H9 (cell line): ENCODE results near the gene PELI2. TPM values are rescaled to one million over a fixed set of nuclear protein-coding genes. Genes with fewer than 3 reads are reported as not detected.

Source experiments
- DNase-seq: peaks from one replicate; pipeline ENCODE4 v3.0.0-alpha.2; 2017
- H2AFZ ChIP-seq: one replicate; pipeline ENCODE4 v1.6.1; 2013; ENCODE audit warnings: mild to moderate bottlenecking, low read length, control low read depth, moderate library complexity
- H2AK5ac ChIP-seq: 2 replicates; pipeline ENCODE4 v1.6.1; 2013; ENCODE audit warnings: low read length, control low read depth, mixed read lengths; ENCODE audit not compliant: insufficient read length
- H2BK120ac ChIP-seq: one replicate; pipeline ENCODE4 v1.6.1; 2013; ENCODE audit warnings: low read depth, mild to moderate bottlenecking, low read length, control low read depth, inconsistent platforms; ENCODE audit not compliant: poor library complexity, severe bottlenecking
- H2BK12ac ChIP-seq: 2 replicates; pipeline ENCODE4 v1.6.1; 2013; ENCODE audit warnings: low read length, control low read depth, mixed read lengths, low read depth; ENCODE audit not compliant: insufficient read length
- H2BK15ac ChIP-seq: 2 replicates; pipeline ENCODE4 v1.6.1; 2013; ENCODE audit warnings: low read depth, low read length, control low read depth
- H2BK20ac ChIP-seq: one replicate; pipeline ENCODE4 v1.6.1; 2013; ENCODE audit warnings: low read depth, mild to moderate bottlenecking, low read length, control low read depth, inconsistent platforms; ENCODE audit not compliant: poor library complexity, severe bottlenecking
- H2BK5ac ChIP-seq: 2 replicates; pipeline ENCODE4 v1.6.1; 2013; ENCODE audit warnings: low read length, control low read depth, mixed read lengths; ENCODE audit not compliant: insufficient read length
- H3K14ac ChIP-seq: 2 replicates; pipeline ENCODE4 v1.6.1; 2013; ENCODE audit warnings: low read length, control low read depth; ENCODE audit not compliant: insufficient read depth
- H3K18ac ChIP-seq: 2 replicates; pipeline ENCODE4 v1.6.1; 2013; ENCODE audit warnings: low read depth, mild to moderate bottlenecking, mixed read lengths, low read length, control low read depth; ENCODE audit not compliant: insufficient read length
- H3K23ac ChIP-seq: 2 replicates; pipeline ENCODE4 v1.6.1; 2013; ENCODE audit warnings: low read length, control low read depth, mixed read lengths, low read depth; ENCODE audit not compliant: insufficient read length
- H3K23me2 ChIP-seq: 2 replicates; pipeline ENCODE4 v1.6.1; 2013; ENCODE audit warnings: low read depth, mild to moderate bottlenecking, mixed read lengths, low read length, control low read depth; ENCODE audit not compliant: insufficient read length, poor library complexity, severe bottlenecking
- H3K27ac ChIP-seq: 2 replicates; pipeline ENCODE4 v1.5.1; 2013; ENCODE audit warnings: low read length, control low read depth, mixed read lengths, low read depth; ENCODE audit not compliant: insufficient read length
- H3K27me3 ChIP-seq: 2 replicates; pipeline ENCODE4 v1.6.1; 2013; ENCODE audit warnings: low read length, control low read depth, inconsistent platforms; ENCODE audit not compliant: insufficient read depth
- H3K4ac ChIP-seq: 2 replicates; pipeline ENCODE4 v1.6.1; 2013; ENCODE audit warnings: low read depth, mild to moderate bottlenecking, control low read depth, inconsistent platforms, low read length, moderate library complexity
- H3K4me1 ChIP-seq: 2 replicates; pipeline ENCODE4 v1.6.1; 2013; ENCODE audit warnings: low read length, control low read depth, inconsistent platforms; ENCODE audit not compliant: insufficient read depth
- H3K4me2 ChIP-seq: 2 replicates; pipeline ENCODE4 v1.6.1; 2013; ENCODE audit warnings: low read length, control low read depth, mixed read lengths; ENCODE audit not compliant: insufficient read length, insufficient read depth
- H3K56ac ChIP-seq: 2 replicates; pipeline ENCODE4 v1.6.1; 2013; ENCODE audit warnings: low read depth, mild to moderate bottlenecking, mixed read lengths, low read length, control low read depth; ENCODE audit not compliant: insufficient read length
- H3K79me1 ChIP-seq: 2 replicates; pipeline ENCODE4 v1.6.1; 2013; ENCODE audit warnings: low read depth, mild to moderate bottlenecking, moderate library complexity, low read length, control low read depth, inconsistent platforms; ENCODE audit not compliant: insufficient read depth, poor library complexity, severe bottlenecking
- H3K79me2 ChIP-seq: 2 replicates; pipeline ENCODE4 v1.6.1; 2013; ENCODE audit warnings: low read length, control low read depth, inconsistent platforms; ENCODE audit not compliant: insufficient read depth
- H3K9ac ChIP-seq: 2 replicates; pipeline ENCODE4 v1.6.1; 2013; ENCODE audit warnings: low read length, control low read depth, mixed read lengths; ENCODE audit not compliant: insufficient read length; ENCODE audit errors: extremely low read depth
- H3K9me3 ChIP-seq: one replicate; pipeline ENCODE4 v1.6.1; 2013; ENCODE audit warnings: low read depth, low read length, inconsistent platforms; ENCODE audit not compliant: control insufficient read depth
- H3T11ph ChIP-seq: one replicate; pipeline ENCODE4 v1.6.1; 2013; ENCODE audit warnings: mild to moderate bottlenecking, low read length, control low read depth, inconsistent platforms
- H4K20me1 ChIP-seq: one replicate; pipeline ENCODE4 v1.6.1; 2013; ENCODE audit not compliant: control insufficient read depth, insufficient read length, insufficient read depth
- H4K5ac ChIP-seq: 2 replicates; pipeline ENCODE4 v1.6.1; 2013; ENCODE audit warnings: low read depth, mild to moderate bottlenecking, mixed read lengths, low read length, control low read depth; ENCODE audit not compliant: insufficient read length
- H4K8ac ChIP-seq: replicated peaks from 2 replicates; pipeline ENCODE4 v1.6.1; 2013; ENCODE audit warnings: low read length, control low read depth, mixed read lengths, low read depth; ENCODE audit not compliant: insufficient read length
- H4K91ac ChIP-seq: 2 replicates; pipeline ENCODE4 v1.6.1; 2013; ENCODE audit warnings: low read depth, mild to moderate bottlenecking, moderate library complexity, mixed read lengths, low read length, control low read depth; ENCODE audit not compliant: insufficient read length
- H3K27ac Mint-ChIP-seq, 3 experiments: 2 replicates in 2 of 3; 3 replicates in 1 of 3; pipeline ENCODE4 v1.8.0; 2020 to 2021; ENCODE audit warnings: mixed read lengths in 3 of 3, mild to moderate bottlenecking in 1 of 3, moderate library complexity in 1 of 3
- H3K27me3 Mint-ChIP-seq: 2 replicates; pipeline ENCODE4 v1.8.0; 2021; ENCODE audit warnings: low read depth, mild to moderate bottlenecking, moderate library complexity, mixed read lengths
- H3K36me3 Mint-ChIP-seq, 3 experiments: 2 replicates in 2 of 3; 3 replicates in 1 of 3; pipeline ENCODE4 v1.8.0; 2020 to 2021; ENCODE audit warnings: low read depth in 3 of 3, mixed read lengths in 3 of 3; ENCODE audit not compliant: insufficient read depth in 1 of 3
- H3K4me1 Mint-ChIP-seq, 2 experiments: 2 replicates each; pipeline ENCODE4 v1.8.0; 2020; ENCODE audit warnings: mixed read lengths in 2 of 2
- H3K4me3 Mint-ChIP-seq, 2 experiments: 2 replicates in 1 of 2; 3 replicates in 1 of 2; pipeline ENCODE4 v1.8.0; 2020 to 2021; ENCODE audit warnings: mild to moderate bottlenecking in 2 of 2, mixed read lengths in 2 of 2, moderate library complexity in 1 of 2
- H3K9me3 Mint-ChIP-seq, 2 experiments: 2 replicates in 1 of 2; 3 replicates in 1 of 2; pipeline ENCODE4 v1.8.0; 2020; ENCODE audit warnings: mild to moderate bottlenecking in 2 of 2, mixed read lengths in 2 of 2, moderate library complexity in 1 of 2
- WGBS: extraction: QIAGEN DNeasy Blood & Tissue Kit; methylation state at CpG from one replicate; pipeline ENCODE4 v1.1.7; 2013; ENCODE audit warnings: missing lambda C conversion rate, low lambda C conversion rate, mixed read lengths; ENCODE audit not compliant: insufficient read length; ENCODE audit errors: extremely low coverage; 5-methylcytosine and 5-hydroxymethylcytosine counted together
- total RNA-seq: library from RNA; stranded (reverse); gene quantifications from 2 replicates; pipeline ENCODE4 v1.2.1, GENCODE V29; 2021
- TF ChIP-seq, protein P1 (sequence below): fragments of 200-600 bp; sonication (generic); conservative IDR thresholded peaks from 3 replicates; pipeline ENCODE4 v1.8.0; 2021; ENCODE audit warnings: antibody characterized with exemption, mild to moderate bottlenecking

PELI2 gene
- total RNA-seq, 1 experiment from 2014 or later, result 18.0 TPM

DNA sequence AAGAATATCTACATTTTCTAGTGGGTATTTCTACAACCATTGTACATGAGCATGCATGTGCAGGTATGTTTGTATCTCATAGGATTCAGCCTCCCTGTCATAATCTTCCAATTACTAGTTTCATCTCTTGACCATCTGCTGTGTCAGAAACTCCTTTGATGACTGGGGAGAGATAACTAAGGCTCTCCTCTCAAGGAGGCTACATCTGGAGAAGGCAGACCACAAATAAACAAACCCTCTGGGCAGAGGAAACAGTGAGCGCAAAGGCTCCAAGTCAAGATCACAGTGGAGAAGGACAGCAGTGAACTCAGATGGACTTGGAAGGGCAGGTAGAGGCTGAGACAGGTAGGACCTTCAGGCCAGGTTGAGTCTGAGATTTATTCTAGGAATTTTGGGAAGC lies 166.4 kb downstream of the PELI2 start:
- H2BK12ac ChIP-seq, result no peak overlapping the region
- no peaks in the 10 kb centered on the region for H3K79me2 ChIP-seq
- H3K23ac ChIP-seq, result no peak overlapping the region
- H2BK20ac ChIP-seq, result no peak overlapping the region
- TF ChIP-seq, protein P1, sequence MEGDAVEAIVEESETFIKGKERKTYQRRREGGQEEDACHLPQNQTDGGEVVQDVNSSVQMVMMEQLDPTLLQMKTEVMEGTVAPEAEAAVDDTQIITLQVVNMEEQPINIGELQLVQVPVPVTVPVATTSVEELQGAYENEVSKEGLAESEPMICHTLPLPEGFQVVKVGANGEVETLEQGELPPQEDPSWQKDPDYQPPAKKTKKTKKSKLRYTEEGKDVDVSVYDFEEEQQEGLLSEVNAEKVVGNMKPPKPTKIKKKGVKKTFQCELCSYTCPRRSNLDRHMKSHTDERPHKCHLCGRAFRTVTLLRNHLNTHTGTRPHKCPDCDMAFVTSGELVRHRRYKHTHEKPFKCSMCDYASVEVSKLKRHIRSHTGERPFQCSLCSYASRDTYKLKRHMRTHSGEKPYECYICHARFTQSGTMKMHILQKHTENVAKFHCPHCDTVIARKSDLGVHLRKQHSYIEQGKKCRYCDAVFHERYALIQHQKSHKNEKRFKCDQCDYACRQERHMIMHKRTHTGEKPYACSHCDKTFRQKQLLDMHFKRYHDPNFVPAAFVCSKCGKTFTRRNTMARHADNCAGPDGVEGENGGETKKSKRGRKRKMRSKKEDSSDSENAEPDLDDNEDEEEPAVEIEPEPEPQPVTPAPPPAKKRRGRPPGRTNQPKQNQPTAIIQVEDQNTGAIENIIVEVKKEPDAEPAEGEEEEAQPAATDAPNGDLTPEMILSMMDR, result no peak
- H3K4me2 ChIP-seq, result no peak overlapping the region
- no peak overlapping the region for H4K8ac ChIP-seq
- no peak overlapping the region for H2AK5ac ChIP-seq
- H3K36me3 Mint-ChIP-seq, result no peaks in the 10 kb centered on the region; a peak in 1 of 7 replicates
- H3K4me3 Mint-ChIP-seq, result no peak overlapping the region
- no CpG with 5 or more reads among the region's 1 CpG for WGBS
- H3K4me1 Mint-ChIP-seq, result no peaks in the 10 kb centered on the region
- no peak overlapping the region for H3K56ac ChIP-seq
- no peak overlapping the region for H2BK15ac ChIP-seq
- H3K23me2 ChIP-seq, result no peaks in the 10 kb centered on the region
- no peak overlapping the region for H2BK5ac ChIP-seq
- no peaks in the 10 kb centered on the region for H3K27me3 Mint-ChIP-seq
- no peaks in the 10 kb centered on the region for H3K27me3 ChIP-seq
- no peaks in the 10 kb centered on the region for H3K9me3 Mint-ChIP-seq
- no peak overlapping the region for H3K9ac ChIP-seq
- H3K27ac ChIP-seq, result no peak overlapping the region
- H3T11ph ChIP-seq, result no peak overlapping the region
- no peak overlapping the region for H4K5ac ChIP-seq
- H2BK120ac ChIP-seq, result no peak overlapping the region
- no peak overlapping the region for H2AFZ ChIP-seq
- no peak for DNase-seq
- H3K14ac ChIP-seq, result no peak overlapping the region
- no peak overlapping the region for H3K27ac Mint-ChIP-seq
- H3K4ac ChIP-seq, result no peak overlapping the region
- H4K20me1 ChIP-seq, result no peaks in the 10 kb centered on the region
- H3K18ac ChIP-seq, result no peak overlapping the region
- H4K91ac ChIP-seq, result no peak overlapping the region
- H3K4me1 ChIP-seq, result no peaks in the 10 kb centered on the region
- H3K79me1 ChIP-seq, result no peaks in the 10 kb centered on the region
- no peaks in the 10 kb centered on the region for H3K9me3 ChIP-seq
